Measurements from ENCODE around the gene CARD10. TPM values are rescaled to one million over a fixed set of nuclear protein-coding genes. Genes with fewer than 3 reads are reported as not detected.

The CARD10 gene
- total RNA-seq, 2 experiments from 2014 or later, result 0.09 to 0.18 TPM

- peaks cover 6% of the 10 kb centered on the region for H3K4me1 Mint-ChIP-seq (ENCODE audit: low read depth)
- H3K36me3 Mint-ChIP-seq (ENCODE audit: low read depth), result no peaks in the 10 kb centered on the region
- peaks cover 2% of the 10 kb centered on the region for H3K27me3 Mint-ChIP-seq
- DNase-seq, result no peak
- TF ChIP-seq, protein P1, sequence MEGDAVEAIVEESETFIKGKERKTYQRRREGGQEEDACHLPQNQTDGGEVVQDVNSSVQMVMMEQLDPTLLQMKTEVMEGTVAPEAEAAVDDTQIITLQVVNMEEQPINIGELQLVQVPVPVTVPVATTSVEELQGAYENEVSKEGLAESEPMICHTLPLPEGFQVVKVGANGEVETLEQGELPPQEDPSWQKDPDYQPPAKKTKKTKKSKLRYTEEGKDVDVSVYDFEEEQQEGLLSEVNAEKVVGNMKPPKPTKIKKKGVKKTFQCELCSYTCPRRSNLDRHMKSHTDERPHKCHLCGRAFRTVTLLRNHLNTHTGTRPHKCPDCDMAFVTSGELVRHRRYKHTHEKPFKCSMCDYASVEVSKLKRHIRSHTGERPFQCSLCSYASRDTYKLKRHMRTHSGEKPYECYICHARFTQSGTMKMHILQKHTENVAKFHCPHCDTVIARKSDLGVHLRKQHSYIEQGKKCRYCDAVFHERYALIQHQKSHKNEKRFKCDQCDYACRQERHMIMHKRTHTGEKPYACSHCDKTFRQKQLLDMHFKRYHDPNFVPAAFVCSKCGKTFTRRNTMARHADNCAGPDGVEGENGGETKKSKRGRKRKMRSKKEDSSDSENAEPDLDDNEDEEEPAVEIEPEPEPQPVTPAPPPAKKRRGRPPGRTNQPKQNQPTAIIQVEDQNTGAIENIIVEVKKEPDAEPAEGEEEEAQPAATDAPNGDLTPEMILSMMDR (IDR thresholded peaks at IDR 0.05), result no peak
- intact Hi-C loops (cut with micrococcal nuclease), result no loop called here
- ChIA-PET CTCF (interaction anchor here (0.7 to 1.1 kb wide), 2 partner anchors 15 to 126 kb away, joined by 3 read pairs; no protein-coding TSS in a partner anchor), POLR2A (interaction anchor here (0.6 kb wide), 1 partner anchor 31 kb away, joined by 3 read pairs; no protein-coding TSS in a partner anchor)
- no peak for ATAC-seq
- no peak overlapping the region for H3K27ac Mint-ChIP-seq
- H3K4me3 Mint-ChIP-seq, result no peak overlapping the region
- H3K9me3 Mint-ChIP-seq, result peaks cover 2% of the 10 kb centered on the region
These were observed 75.2 kb downstream of the CARD10 start for GRCh38 chr22:37443977-37444376.

GRCh38 chr22:37443086-37443485, 76.1 kb downstream of the CARD10 start:
- H3K9me3 Mint-ChIP-seq, result peaks cover 2% of the 10 kb centered on the region
- ChIA-PET POLR2A (no interaction called here), CTCF (interaction anchor here (1.1 to 1.9 kb wide), 3 partner anchors 15 to 126 kb away, joined by 3 to 9 read pairs (median 3); no protein-coding TSS in a partner anchor)
- H3K4me1 Mint-ChIP-seq (ENCODE audit: low read depth), result peaks cover 6% of the 10 kb centered on the region
- peaks cover 2% of the 10 kb centered on the region for H3K27me3 Mint-ChIP-seq
- intact Hi-C loops (cut with micrococcal nuclease), result no loop called here
- H3K27ac Mint-ChIP-seq, result no peak overlapping the region
- ATAC-seq (no peak), DNase-seq (no peak)
- no peak overlapping the region for H3K4me3 Mint-ChIP-seq
- TF ChIP-seq, protein P1 (IDR thresholded peaks at IDR 0.05), result no peak
- H3K36me3 Mint-ChIP-seq (ENCODE audit: low read depth), result no peaks in the 10 kb centered on the region

DNA sequence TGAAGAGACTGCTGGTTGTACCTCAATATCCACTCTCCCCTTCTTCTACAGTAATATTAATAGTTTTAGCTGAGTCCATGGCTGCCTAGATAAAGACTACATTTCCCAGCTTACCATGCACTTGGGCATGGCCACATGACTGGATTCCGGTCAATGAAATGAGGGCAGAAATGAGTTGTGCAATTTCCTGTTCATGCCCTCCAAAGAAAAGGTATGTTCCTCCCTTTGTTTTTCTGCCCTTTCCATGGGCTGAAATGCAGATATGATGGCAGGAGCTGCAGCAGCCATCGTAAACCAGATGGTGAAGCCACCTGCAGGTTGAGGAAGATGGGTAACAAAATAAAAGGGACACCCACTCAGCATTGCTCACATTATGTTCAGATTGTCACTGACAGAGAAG, 76.7 kb downstream of the CARD10 start:
- ATAC-seq, result peak; percentile 67
- no peaks in the 10 kb centered on the region for H3K36me3 Mint-ChIP-seq (ENCODE audit: low read depth)

GRCh38 chr22:37442135-37442534, 77.1 kb downstream of the CARD10 start:
- TF ChIP-seq, protein P1 (IDR thresholded peaks at IDR 0.05), result no peak
- ChIA-PET CTCF (interaction anchor here (0.8 to 1.9 kb wide), 4 partner anchors 13 to 125 kb away, joined by 3 to 9 read pairs (median 6); no protein-coding TSS in a partner anchor), POLR2A (no interaction called here)
- Mint-ChIP-seq H3K36me3 (ENCODE audit: low read depth) (no peaks in the 10 kb centered on the region), H3K4me1 (ENCODE audit: low read depth) (peaks cover 6% of the 10 kb centered on the region), H3K9me3 (peaks cover 2% of the 10 kb centered on the region), H3K27ac (no peak overlapping the region), H3K27me3 (peaks cover 2% of the 10 kb centered on the region), H3K4me3 (no peak overlapping the region)
- DNase-seq (no peak), ATAC-seq (no peak)
- intact Hi-C loops (cut with micrococcal nuclease), result no loop called here

More for the DNA sequence above, 76.7 kb downstream of the CARD10 start:
- ChIA-PET CTCF (interaction anchor here (0.8 to 1.9 kb wide), 4 partner anchors 14 to 126 kb away, joined by 3 to 9 read pairs (median 3); no protein-coding TSS in a partner anchor), POLR2A (no interaction called here)
- TF ChIP-seq, protein P1 (IDR thresholded peaks at IDR 0.05), result no peak
- H3K4me1 Mint-ChIP-seq (ENCODE audit: low read depth), result peaks cover 6% of the 10 kb centered on the region
- no peak overlapping the region for H3K27ac Mint-ChIP-seq
- DNase-seq, result no peak
- intact Hi-C loops (cut with micrococcal nuclease), result no loop called here
- H3K9me3 Mint-ChIP-seq, result peaks cover 2% of the 10 kb centered on the region
- no peak overlapping the region for H3K4me3 Mint-ChIP-seq
- H3K27me3 Mint-ChIP-seq, result peaks cover 2% of the 10 kb centered on the region

DNA sequence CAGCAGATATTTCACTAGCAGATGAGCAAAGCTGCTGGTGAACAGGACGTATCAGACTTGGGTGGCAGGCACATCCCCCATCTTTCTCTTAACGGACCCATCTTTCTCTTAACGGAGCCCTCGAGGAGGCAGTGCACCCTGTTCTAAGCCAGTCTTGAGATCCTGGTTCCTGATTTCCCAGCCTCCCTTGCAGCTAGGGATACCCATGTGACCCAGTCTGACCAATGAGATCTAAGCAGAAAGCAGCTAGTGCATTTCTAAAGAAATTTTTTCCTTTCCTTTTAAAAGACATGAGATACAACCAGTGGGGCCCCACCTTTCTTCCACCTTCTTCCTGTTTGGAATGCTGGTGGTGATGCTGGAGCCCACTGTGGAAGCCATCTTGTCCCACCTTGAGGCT, 78.3 kb downstream of the CARD10 start:
- intact Hi-C loops (cut with micrococcal nuclease), result no loop called here
- no peak overlapping the region for H3K27ac Mint-ChIP-seq
- H3K36me3 Mint-ChIP-seq (ENCODE audit: low read depth), result no peaks in the 10 kb centered on the region
- TF ChIP-seq, protein P1 (IDR thresholded peaks at IDR 0.05), result no peak
- H3K4me3 Mint-ChIP-seq, result no peak overlapping the region
- DNase-seq, result no peak
- peaks cover 2% of the 10 kb centered on the region for H3K27me3 Mint-ChIP-seq
- POLR2A ChIA-PET, result interaction anchor here (0.8 to 1.2 kb wide), 3 partner anchors 17 to 165 kb away, joined by 3 read pairs; no protein-coding TSS in a partner anchor
- CTCF ChIA-PET, result interaction anchor here (0.6 to 4.0 kb wide), 4 partner anchors 12 to 124 kb away, joined by 3 to 20 read pairs (median 8); no protein-coding TSS in a partner anchor
- H3K9me3 Mint-ChIP-seq, result peaks cover 2% of the 10 kb centered on the region
- ATAC-seq, result no peak
- H3K4me1 Mint-ChIP-seq (ENCODE audit: low read depth), result peaks cover 6% of the 10 kb centered on the region

Data from activated CD8-positive, alpha-beta T cell treated with anti-CD3 and anti-CD28 coated beads for 36 hours (primary cell).